Activated CD4-positive, alpha-beta T cell treated with anti-CD3 and anti-CD28 coated beads, Interleukin-2, amount 50 U/mL, for 4 hours (primary cell): ENCODE data around the gene NPEPL1.
"Not testable (repeated sequence)": the region's sequence is repeated elsewhere in the genome, so short reads cannot be mapped to it uniquely, and the experiment has no call there.

Experiments used
- DNase-seq, 2 experiments: peaks; one replicate each; pipeline ENCODE4 v3.0.0-alpha.2; 2020

NPEPL1 gene

GRCh38 chr20:58715391-58715800 is 22.8 kb downstream of the NPEPL1 start:
- DNase-seq = no peak

DNA sequence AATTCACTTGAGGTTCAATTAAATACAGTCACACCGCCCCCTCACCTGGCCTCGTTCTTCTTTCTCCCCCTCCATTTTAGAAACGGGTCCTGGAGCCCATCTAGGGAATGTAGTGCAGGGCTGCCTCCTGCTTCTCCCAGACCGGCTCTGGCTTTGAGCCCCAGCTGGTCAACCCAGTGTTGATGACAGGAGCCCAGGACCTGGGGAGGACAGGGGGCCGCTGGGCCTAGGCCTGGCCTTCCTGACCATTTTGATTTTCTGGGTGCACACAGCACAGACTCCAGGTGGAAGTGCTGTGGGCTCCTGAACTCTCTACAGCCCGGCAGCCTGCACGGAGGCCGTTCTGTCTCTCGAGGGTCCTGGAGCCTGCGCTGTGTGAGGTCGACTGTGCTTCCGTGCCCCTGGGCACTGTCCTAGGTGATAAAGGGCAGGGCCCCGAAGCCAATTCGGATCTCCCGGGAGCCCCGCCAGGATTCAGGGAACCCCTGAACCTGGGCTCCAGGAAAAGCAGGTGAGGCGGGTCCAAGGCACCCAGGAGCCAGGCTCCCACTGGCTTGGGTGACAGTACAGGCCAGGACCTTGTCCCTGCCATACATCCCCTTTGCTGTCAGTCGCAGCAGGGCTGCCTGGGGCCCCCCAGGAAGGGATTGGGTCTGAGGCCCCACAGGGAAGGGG is 23.3 kb downstream of the NPEPL1 start:
- DNase-seq = no peak

DNA sequence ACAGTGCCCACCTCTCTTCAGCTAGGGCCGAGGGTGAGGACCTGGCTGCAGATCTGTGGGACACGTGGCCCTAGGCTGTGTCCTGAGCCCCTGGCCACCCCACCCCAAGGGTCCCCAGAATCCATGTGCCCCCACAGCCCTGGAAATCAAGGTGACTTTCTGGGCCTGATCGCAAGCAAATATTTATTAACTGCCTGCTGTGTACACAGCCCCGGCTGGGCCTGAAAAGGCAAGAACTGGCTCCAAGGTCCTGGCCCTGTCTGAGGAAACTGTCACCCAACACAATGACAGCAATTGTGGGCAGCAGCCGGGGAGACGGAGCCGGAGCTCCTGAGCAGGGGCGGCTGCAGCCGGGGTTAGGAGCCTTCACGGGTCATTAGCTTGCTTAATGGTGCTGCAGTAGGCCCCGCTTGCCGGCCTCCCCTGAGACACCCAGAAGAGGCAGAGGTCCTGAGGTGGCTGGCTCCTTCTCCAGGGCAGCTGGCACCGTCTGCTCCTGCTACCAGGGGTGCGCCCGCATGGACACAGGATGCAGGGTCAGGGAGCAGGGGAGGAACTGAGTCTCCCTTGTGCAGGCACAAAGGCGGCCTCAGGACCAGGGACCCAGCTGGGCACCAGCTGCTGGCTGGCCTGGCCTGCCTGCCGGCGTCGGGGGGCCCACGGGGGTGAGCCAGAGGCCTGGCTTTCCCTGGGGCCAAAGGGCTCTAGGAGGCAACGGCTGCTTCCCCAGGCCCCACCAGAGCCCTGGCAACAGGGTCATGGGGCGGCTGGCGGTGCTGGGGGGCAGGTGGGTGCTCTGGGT is 24.1 kb downstream of the NPEPL1 start:
- no peak for DNase-seq

DNA sequence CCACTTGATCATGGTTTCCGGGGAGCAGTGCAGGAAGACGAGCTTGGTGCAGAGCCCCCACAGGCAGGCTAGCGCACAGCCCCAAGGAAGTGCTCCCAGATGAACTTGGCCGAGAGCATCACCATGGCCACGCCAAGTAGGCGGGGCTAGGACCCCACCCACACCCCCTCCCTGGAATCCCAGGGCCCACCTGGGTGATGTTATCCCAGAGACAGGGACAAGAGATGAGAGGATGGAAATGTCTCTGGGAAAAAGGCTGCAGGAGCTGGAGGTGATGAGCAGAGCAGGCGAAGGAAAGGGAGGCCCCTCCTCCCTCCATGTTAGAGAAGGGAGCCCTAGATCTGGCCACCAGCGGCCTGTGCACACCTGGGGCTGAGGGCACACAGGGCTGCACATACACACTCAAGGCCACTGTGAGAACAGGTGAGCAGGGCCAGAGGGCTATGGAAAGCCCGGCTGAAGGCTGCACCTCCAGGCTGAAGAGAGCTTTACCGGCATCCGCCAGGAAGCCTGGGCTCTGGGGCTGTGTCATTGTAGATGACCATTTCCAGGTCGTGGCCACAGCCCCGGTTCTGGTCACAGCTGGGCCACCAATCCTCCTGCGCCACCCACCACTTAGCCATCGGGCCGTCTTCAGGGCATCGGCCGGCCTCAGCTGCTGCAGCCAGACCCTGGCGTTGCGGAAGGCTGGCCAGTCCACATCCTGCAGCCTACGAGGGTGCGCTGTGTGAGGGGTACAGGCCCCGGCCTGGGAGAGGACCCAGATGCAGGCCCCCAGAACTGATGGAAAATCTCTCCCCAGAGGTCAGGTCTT is 24.9 kb downstream of the NPEPL1 start:
- DNase-seq = no peak

DNA sequence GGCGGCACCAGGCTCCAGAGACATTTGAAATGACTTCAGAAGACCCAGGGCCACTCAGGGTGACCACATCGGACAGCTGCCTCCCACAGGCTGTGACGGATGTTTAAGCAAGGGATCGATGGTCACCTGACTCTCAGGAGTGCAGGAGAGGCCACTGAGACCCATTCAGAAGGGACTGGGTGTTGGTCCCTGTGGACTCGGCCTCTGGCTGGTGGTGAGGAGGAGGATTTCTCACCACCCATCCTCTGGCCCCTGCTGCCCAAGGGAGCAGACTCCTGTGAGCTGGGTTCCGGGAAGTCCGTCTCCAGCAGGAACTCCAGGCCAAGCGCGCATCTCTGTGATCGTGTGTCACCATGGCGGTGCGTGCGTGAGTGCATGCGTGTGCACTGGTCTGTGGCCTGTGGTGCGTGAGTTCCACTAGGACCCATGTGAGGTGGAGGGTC is 25.5 kb downstream of the NPEPL1 start:
- DNase-seq = no peak

DNA sequence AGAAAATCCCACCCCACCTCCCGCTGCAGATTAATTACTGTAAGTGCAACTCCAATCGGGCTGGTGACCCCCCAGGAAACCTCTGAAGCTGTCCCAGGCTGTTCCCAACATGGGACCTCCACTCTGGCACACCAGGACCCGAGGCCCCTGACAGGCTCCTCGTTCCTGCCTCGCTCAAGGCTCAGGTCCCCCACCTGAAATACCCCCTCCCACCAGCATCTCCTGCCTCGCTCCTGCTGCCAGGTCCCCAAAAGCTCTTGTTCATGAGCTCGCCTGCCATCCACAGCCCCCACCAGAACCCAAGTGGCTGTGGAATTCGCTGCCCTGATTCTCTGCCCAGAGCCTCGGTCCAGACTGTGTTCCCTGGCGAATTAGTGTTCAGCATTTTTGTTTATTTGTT is 26.1 kb downstream of the NPEPL1 start:
- DNase-seq = no peak

DNA sequence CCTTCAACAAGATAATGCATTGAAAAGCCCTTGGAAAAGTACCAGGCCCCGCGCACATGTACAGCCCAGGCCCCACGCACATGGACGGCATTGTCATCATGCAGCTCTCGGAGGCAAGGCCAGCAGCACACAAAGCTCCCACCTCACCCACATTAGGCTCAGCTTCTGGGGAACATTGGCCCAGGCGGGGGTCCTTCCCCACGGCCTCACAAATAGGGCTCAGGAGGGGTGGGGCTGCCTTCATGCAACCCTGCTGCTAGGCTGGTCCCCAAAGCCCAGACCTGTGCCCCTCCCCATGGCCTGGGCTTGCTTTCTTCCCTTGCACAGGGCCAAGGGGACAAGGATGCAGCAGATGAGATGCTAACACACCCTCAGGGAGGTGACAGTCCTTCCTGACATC is 26.7 kb downstream of the NPEPL1 start:
- DNase-seq = no peak

DNA sequence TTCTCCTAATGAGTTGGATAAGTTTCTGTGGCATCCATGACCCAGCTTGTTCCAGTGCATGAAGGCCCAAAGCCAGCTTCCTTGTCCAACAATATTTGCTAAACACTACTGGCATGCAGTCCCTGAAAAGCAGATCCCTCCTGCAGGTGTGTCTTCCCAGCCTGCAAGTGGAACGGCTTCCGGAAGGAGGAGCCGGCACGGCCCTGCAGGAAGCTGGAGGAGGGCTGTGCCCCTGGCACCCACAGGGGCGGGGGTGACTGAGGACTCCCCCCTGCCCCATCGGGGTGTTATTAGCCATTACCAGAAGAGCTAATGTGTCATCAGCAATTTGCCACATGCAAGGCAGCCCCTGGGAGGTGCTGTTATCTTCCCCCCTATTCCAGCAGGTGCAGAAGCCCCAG is 27.4 kb downstream of the NPEPL1 start:
- no peak for DNase-seq

GRCh38 chr20:58720890-58721289 is 28.3 kb downstream of the NPEPL1 start:
- DNase-seq = no peak

DNA sequence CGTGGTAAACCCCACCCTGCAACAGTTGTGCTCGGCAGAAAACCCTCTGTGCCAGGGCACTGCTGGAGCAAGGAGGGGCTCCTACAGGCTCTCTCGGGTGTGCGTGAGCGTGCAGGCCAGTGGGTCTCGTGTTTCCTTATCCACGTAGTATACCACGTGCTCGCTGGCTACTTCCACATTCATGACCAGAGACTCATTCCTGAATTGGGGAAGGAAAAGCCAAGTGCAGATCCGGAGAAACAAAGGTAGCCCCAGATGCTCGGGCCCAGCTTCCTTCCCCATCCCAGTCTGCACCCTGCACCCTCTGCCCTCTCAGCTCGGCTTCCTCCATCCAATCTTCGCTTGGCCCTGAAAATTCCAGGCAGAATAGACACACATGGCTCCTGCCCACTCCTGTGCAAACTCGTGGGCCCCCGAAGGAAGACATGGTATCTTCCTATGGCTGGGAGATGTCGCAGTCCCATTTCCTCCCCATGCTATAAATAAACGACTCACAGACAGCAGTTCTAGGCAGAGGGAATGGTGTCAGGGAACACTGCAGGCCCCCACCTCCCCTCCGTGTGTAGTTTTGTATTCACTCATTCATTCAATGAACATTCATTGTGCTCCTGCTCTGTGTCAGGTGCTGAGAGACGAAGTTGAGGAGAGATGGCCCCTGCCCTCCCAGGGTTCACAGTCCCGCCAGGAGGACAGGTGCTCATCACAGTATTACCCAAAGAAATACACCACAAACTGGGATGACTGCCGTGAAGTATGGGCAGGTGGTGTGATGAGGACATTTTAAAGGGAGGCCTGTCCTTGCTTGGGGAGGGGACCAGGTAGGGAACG is 29.6 kb downstream of the NPEPL1 start:
- DNase-seq = no peak

DNA sequence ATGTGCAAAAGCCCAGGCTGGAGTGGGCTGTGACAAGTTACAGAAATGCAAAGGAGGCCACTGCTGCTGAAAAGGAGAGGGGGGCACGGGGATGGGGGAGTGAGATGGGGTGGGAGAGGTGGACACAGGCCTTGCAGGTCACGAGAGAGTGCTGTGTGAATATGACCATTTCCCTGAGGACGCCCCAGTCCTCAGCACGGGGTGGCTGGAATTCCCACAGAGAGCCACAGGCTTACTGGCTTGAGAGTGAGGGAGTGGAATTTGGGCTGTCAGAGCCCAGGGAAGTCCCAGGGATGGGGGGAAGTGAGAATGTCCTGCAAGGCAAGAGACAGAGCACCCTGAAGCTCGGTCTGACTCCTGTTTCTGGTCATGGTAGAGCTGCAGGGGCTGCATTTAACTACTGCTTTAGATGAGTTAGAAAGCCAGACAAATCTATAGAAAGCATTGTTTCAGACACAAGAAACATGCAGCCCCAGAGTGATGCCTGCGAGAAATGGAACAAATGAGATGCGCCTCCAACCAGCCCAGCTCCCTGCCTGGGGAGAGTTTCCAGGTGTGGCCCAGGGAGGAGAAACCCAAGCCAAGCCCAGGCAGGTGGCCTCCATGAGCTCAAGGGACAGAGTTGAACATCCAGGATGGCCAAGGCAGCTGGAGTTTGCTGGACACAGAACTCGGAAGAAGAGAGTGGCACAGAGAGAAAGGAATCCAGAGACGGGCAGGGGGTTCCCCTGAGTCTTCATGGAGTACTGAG is 30.5 kb downstream of the NPEPL1 start:
- DNase-seq = no peak

- DNase-seq = no peak
Observed at GRCh38 chr20:58723628-58723984, 31.0 kb downstream of the NPEPL1 start.

DNA sequence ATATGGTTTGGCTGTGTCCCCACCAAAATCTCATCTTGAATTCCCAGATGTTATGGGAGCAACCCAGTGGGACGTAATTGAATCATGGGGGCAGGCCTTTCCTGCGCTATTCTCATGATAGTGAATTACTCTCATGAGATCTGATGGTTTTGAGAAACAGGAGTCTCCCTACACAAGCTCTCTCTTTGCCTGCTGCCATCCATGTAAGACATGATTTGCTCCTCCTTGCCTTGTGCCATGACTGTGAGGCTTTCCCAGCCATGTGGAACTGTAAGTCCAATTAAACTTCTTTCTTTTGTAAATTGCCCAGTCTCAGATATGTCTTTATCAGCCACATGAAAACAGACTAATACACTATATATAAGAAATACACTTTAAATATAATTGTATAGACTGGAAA is 33.6 kb downstream of the NPEPL1 start:
- not testable (repeated sequence) for DNase-seq

- DNase-seq = no peak
Observed at GRCh38 chr20:58731192-58731591, 38.6 kb downstream of the NPEPL1 start.

- DNase-seq = no peak
Observed at GRCh38 chr20:58737198-58737597, 44.6 kb downstream of the NPEPL1 start.

DNA sequence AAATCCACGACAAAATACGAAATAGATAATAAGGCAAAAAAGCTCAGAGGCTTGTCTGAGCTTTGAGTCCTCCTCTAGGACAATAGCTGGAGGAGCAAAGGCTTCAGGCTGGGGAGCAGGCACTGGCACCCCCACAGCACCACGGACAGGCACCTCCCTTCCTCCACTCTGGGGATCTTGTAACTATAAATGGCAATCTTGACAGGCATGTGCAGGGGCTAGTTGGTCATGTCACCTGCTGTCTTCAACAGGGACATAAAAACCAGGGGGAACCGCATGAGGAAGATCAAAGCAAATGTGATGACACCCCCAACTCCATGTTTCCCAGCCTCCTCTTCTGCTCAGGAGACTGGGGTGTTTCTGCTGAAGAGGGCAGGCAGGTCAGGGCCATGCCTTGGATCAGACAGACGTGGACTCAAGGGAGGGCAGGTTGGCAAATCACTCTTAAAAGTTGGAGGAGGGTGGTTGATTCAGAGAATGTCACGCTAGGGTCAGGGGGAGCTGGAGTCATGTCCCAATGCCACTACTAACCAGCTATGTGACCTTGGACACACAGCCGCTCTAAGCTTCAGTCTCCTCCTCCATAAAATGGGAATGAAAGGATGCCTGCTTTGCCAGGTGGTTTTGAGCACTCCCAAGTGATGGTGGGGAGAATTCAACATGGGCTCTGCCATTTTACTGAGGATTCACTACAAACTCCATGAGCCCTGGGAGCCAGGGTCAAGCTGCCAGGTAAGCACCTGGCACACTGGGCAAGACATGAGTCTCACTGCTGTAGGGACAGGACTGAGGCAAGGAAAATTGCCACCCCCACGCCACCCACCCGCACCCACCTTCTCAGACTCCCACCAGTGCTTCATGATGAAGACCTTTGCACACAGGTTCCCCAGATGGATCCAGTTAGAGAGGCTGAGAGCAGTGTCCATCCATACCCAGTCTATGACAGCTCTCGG is 48.0 kb downstream of the NPEPL1 start:
- no peak for DNase-seq

- no peak for DNase-seq
Observed at GRCh38 chr20:58741384-58741783, 48.8 kb downstream of the NPEPL1 start.

DNA sequence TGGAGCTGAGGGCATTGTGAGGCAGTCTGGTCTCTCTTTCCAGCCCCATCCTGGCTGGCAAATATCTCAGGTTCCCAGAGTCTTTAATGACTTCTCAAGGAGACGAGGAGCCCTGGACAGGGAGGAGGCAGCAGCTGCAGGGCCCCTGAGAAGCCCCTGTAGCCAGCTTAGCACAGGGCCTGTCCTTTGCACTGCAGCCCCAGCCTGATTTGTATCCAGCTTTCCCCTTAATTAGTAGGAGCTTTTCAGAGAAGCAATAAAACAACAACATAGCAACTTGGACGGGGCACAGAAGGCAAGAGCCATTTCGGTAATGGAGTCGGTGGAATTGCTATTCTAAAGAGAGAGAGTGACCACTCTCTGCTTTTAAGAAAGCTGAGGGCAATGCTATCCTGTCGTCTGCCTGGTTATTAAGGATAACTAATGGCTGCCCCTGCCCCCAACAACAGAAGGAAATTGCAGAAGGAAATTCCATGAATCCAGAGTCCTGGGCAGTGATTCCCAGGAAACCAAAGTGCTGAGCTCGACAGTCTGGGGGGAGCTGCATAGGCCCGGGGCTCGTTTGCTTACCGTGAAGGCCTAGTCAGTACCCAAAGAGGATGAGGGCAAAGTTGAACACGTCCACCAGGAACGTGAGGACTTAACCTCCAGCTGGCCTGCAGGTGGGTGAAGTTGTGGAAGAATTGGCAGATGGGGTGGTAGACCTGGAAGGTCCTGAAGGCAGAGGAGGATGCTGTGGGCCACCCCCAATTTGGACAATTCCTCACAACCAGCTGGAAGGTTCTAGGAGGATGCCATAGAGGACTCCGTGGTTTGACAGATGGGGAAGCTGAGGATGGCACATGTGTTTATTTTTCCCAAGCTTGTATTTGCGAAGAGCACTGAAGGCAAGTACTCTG is 50.3 kb downstream of the NPEPL1 start:
- no peak for DNase-seq

DNA sequence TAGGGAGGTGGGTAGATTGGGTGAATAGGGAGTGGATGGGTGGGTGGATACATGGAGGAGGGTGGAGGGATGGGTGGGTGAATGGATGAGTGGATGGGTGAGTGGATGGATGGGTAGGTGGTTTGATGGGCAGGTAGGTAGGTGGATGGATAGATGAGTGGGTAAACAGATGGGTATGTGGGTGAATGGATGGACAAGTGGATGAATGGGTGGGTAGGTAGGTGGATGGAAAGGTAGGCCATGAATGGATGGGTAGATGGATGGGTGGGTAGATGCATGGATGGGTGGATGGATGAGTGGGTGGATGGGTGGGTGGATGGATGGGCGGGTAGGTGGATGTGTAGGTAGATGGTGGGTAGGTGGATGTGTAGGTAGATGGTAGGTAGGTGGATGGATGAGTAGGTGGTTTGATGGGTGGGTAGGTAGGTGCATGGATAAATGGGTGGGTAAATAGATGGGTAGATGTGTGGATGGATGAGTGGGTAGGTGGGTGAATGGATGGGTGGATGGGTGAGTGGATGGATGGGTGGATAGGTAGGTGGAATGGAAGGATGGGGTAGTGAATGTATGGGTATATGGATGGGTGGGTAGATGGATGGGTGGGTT is 51.4 kb downstream of the NPEPL1 start:
- DNase-seq = no peak
